ENCODE results near the gene NQO1.

Gene NQO1

GRCh38 chr16:69703638-69704037 lies 22.7 kb downstream of the NQO1 start:
- Histone ChIP-seq H3K4me3 (no peak overlapping the region), H3K36me3 (ENCODE audit: insufficient read depth, low read length) (no peaks in the 10 kb centered on the region), H3K27ac (no peak overlapping the region), H3K9me3 (ENCODE audit: low read depth, low read length) (no peaks in the 10 kb centered on the region), H3K9ac (ENCODE audit: insufficient read length) (no peak overlapping the region)
- TF ChIP-seq POLR2AphosphoS5 (IDR thresholded peaks at IDR 0.05; ENCODE audit: borderline replicate concordance, low read depth, low read length) = no peak
- TF ChIP-seq EZH2 (IDR thresholded peaks at IDR 0.05) = no peak
- DNase-seq (ENCODE audit: low read depth, low spot score) = no peak

GRCh38 chr16:69701866-69702265 lies 24.5 kb downstream of the NQO1 start:
- DNase-seq (ENCODE audit: low read depth, low spot score) = no peak
- Histone ChIP-seq H3K4me3 (no peak overlapping the region), H3K36me3 (ENCODE audit: insufficient read depth, low read length) (no peaks in the 10 kb centered on the region), H3K9ac (ENCODE audit: insufficient read length) (no peak overlapping the region), H3K27ac (no peak overlapping the region), H3K9me3 (ENCODE audit: low read depth, low read length) (no peaks in the 10 kb centered on the region)
- no peak for TF ChIP-seq POLR2AphosphoS5 (IDR thresholded peaks at IDR 0.05; ENCODE audit: borderline replicate concordance, low read depth, low read length)
- no peak for TF ChIP-seq EZH2 (IDR thresholded peaks at IDR 0.05)

GRCh38 chr16:69701452-69701851 lies 24.9 kb downstream of the NQO1 start:
- H3K9ac ChIP-seq (ENCODE audit: insufficient read length) = no peak overlapping the region
- H3K36me3 ChIP-seq (ENCODE audit: insufficient read depth, low read length) = no peaks in the 10 kb centered on the region
- no peak overlapping the region for H3K4me3 ChIP-seq
- H3K9me3 ChIP-seq (ENCODE audit: low read depth, low read length) = no peaks in the 10 kb centered on the region
- no peak for TF ChIP-seq POLR2AphosphoS5 (IDR thresholded peaks at IDR 0.05; ENCODE audit: borderline replicate concordance, low read depth, low read length)
- no peak for TF ChIP-seq EZH2 (IDR thresholded peaks at IDR 0.05)
- no peak for TF ChIP-seq FOXP2 (optimal IDR thresholded peaks at IDR 0.05; ENCODE audit: control extremely low read depth, extremely low read length, insufficient read depth)
- no peak for DNase-seq (ENCODE audit: low read depth, low spot score)
- no peak overlapping the region for H3K27ac ChIP-seq

GRCh38 chr16:69699915-69700314 lies 26.4 kb downstream of the NQO1 start:
- no peak for DNase-seq (ENCODE audit: low read depth, low spot score)
- Histone ChIP-seq H3K9ac (ENCODE audit: insufficient read length) (no peak overlapping the region), H3K27ac (no peak overlapping the region), H3K4me3 (no peak overlapping the region), H3K36me3 (ENCODE audit: insufficient read depth, low read length) (no peaks in the 10 kb centered on the region; the same call in 1 of the 2 replicates), H3K9me3 (ENCODE audit: low read depth, low read length) (no peaks in the 10 kb centered on the region)
- TF ChIP-seq POLR2AphosphoS5 (IDR thresholded peaks at IDR 0.05; ENCODE audit: borderline replicate concordance, low read depth, low read length) (no peak), EZH2 (IDR thresholded peaks at IDR 0.05) (no peak), FOXP2 (optimal IDR thresholded peaks at IDR 0.05; ENCODE audit: control extremely low read depth, extremely low read length, insufficient read depth) (no peak)

- no peak overlapping the region for H3K9ac ChIP-seq (ENCODE audit: insufficient read length)
- peaks cover 4% of the 10 kb centered on the region; the same call in 1 of the 2 replicates for H3K36me3 ChIP-seq (ENCODE audit: insufficient read depth, low read length)
- no peak for TF ChIP-seq POLR2AphosphoS5 (IDR thresholded peaks at IDR 0.05; ENCODE audit: borderline replicate concordance, low read depth, low read length)
- no peak for TF ChIP-seq FOXP2 (optimal IDR thresholded peaks at IDR 0.05; ENCODE audit: control extremely low read depth, extremely low read length, insufficient read depth)
- TF ChIP-seq EZH2 (IDR thresholded peaks at IDR 0.05) = no peak
Measured at GRCh38 chr16:69698404-69698803, 28.0 kb downstream of the NQO1 start.

GRCh38 chr16:69693916-69694315 lies 32.4 kb downstream of the NQO1 start:
- no peak overlapping the region for H3K4me3 ChIP-seq
- TF ChIP-seq EZH2 (IDR thresholded peaks at IDR 0.05) (no peak), FOXP2 (optimal IDR thresholded peaks at IDR 0.05; ENCODE audit: control extremely low read depth, extremely low read length, insufficient read depth) (no peak)
- no peak overlapping the region for H3K9ac ChIP-seq (ENCODE audit: insufficient read length)
- DNase-seq (ENCODE audit: low read depth, low spot score) = no peak
- H3K9me3 ChIP-seq (ENCODE audit: low read depth, low read length) = no peaks in the 10 kb centered on the region
- H3K36me3 ChIP-seq (ENCODE audit: insufficient read depth, low read length) = peaks cover 22% of the 10 kb centered on the region; the same call in 1 of the 2 replicates
- H3K27ac ChIP-seq = no peak overlapping the region

More at GRCh38 chr16:69698404-69698803, 28.0 kb downstream of the NQO1 start:
- no peak for DNase-seq (ENCODE audit: low read depth, low spot score)
- Histone ChIP-seq H3K27ac (no peak overlapping the region), H3K4me3 (no peak overlapping the region), H3K9me3 (ENCODE audit: low read depth, low read length) (no peaks in the 10 kb centered on the region)

GRCh38 chr16:69691980-69692911 lies 34.1 kb downstream of the NQO1 start:
- H3K36me3 ChIP-seq (ENCODE audit: insufficient read depth, low read length) = peaks cover 22% of the 10 kb centered on the region; the same call in 1 of the 2 replicates
- no peak overlapping the region for H3K9ac ChIP-seq (ENCODE audit: insufficient read length)
- no peak overlapping the region for H3K27ac ChIP-seq
- TF ChIP-seq POLR2AphosphoS5 (IDR thresholded peaks at IDR 0.05; ENCODE audit: borderline replicate concordance, low read depth, low read length) = no peak
- no peak for TF ChIP-seq FOXP2 (optimal IDR thresholded peaks at IDR 0.05; ENCODE audit: control extremely low read depth, extremely low read length, insufficient read depth)
- TF ChIP-seq EZH2 (IDR thresholded peaks at IDR 0.05) = no peak
- no peaks in the 10 kb centered on the region for H3K9me3 ChIP-seq (ENCODE audit: low read depth, low read length)
- DNase-seq (ENCODE audit: low read depth, low spot score) = no peak
- no peak overlapping the region for H3K4me3 ChIP-seq

GRCh38 chr16:69688589-69688988 lies 37.8 kb downstream of the NQO1 start:
- H3K27ac ChIP-seq = no peak overlapping the region
- DNase-seq (ENCODE audit: low read depth, low spot score) = no peak
- no peaks in the 10 kb centered on the region for H3K9me3 ChIP-seq (ENCODE audit: low read depth, low read length)
- H3K9ac ChIP-seq (ENCODE audit: insufficient read length) = no peak overlapping the region
- H3K36me3 ChIP-seq (ENCODE audit: insufficient read depth, low read length) = peaks cover 19% of the 10 kb centered on the region; the same call in 1 of the 2 replicates
- TF ChIP-seq EZH2 (IDR thresholded peaks at IDR 0.05) (no peak), FOXP2 (optimal IDR thresholded peaks at IDR 0.05; ENCODE audit: control extremely low read depth, extremely low read length, insufficient read depth) (no peak), POLR2AphosphoS5 (IDR thresholded peaks at IDR 0.05; ENCODE audit: borderline replicate concordance, low read depth, low read length) (no peak)
- no peak overlapping the region for H3K4me3 ChIP-seq
